Measurements from ENCODE around the gene RNF144B.

DNA sequence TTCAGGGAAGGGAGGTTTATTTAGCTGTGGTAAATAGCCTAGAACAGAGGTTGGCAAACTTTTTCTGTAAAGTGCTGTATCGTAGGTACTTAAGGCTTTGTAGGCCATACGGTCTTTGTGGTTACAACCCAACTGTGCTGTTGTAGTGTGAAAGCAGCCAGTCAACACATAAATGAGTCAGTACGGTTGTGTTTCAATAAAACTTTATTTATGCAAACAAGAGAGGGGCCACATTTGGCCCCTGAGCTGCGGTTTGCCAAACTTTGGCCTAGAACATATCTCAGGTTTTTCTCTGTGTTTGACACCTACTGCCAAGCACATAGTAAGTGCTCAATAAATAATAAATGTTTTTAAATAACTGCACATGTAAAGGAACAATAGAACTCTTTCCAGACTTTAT lies 102.2 kb downstream of the RNF144B start:
- TF ChIP-seq CTCF (IDR thresholded peaks at IDR 0.05) (no peak), EZH2 (IDR thresholded peaks at IDR 0.05; ENCODE audit: borderline replicate concordance, insufficient read depth, low read depth, low read length, poor library complexity, severe bottlenecking) (no peak)
